Prostate gland (tissue), 2 donors: ENCODE results near the gene DYDC1.

Experiments used
- CTCF ChIP-seq, 4 experiments: fragments of 200-600 bp in 2 of 4; fragments of 450-650 bp in 2 of 4; sonication (generic) in 2 of 4; IDR thresholded peaks; 1 replicate in 3 of 4; 2 replicates in 1 of 4; pipeline ENCODE4 v1.5.1; 2016 to 2019; ENCODE audit warnings: antibody characterized with exemption in 4 of 4, mild to moderate bottlenecking in 2 of 4, moderate library complexity in 2 of 4
- POLR2A ChIP-seq: fragments of 450-650 bp; IDR thresholded peaks from one replicate; pipeline ENCODE4 v1.6.1; 2016; ENCODE audit warnings: antibody characterized with exemption, mild to moderate bottlenecking
- POLR2AphosphoS5 ChIP-seq: sonication (generic); formaldehyde crosslinking; IDR thresholded peaks from one replicate; pipeline ENCODE4 v1.6.1; 2017; ENCODE audit warnings: antibody characterized with exemption

- TF ChIP-seq CTCF (IDR thresholded peaks at IDR 0.05) (no peak), POLR2A (no peak), POLR2AphosphoS5 (no peak)
These were observed 3.1 kb upstream of the DYDC1 start for GRCh38 chr10:80359644-80360043.
